ENCODE data around the gene NOTUM.

The NOTUM gene

GRCh38 chr17:81931189-81931556, 29.8 kb downstream of the NOTUM start:
- ChIA-PET POLR2A (interaction anchor here (1.9 to 2.1 kb wide), 2 partner anchors 9 to 12 kb away, joined by 5 to 13 read pairs; no protein-coding TSS in a partner anchor), CTCF (no interaction called here)
- TF ChIP-seq CTBP1 (IDR thresholded peaks at IDR 0.05; ENCODE audit: borderline replicate concordance) (no peak), PKNOX1 (IDR thresholded peaks at IDR 0.05) (no peak), LEF1 (IDR thresholded peaks at IDR 0.05; ENCODE audit: borderline replicate concordance) (no peak), BHLHE40 (IDR thresholded peaks at IDR 0.05; ENCODE audit: borderline replicate concordance) (no peak), ARNT (IDR thresholded peaks at IDR 0.05) (no peak), SUZ12 (IDR thresholded peaks at IDR 0.05) (no peak), NFRKB (IDR thresholded peaks at IDR 0.05) (no peak), SP1 (IDR thresholded peaks at IDR 0.05) (no peak), FOXM1 (IDR thresholded peaks at IDR 0.05; ENCODE audit: borderline replicate concordance) (no peak), L3MBTL2 (conservative IDR thresholded peaks at IDR 0.05) (no peak), TARDBP (IDR thresholded peaks at IDR 0.05) (no peak), HDGF (IDR thresholded peaks at IDR 0.05; ENCODE audit: borderline replicate concordance) (no peak), FOXA1 (IDR thresholded peaks at IDR 0.05) (no peak), ELF4 (IDR thresholded peaks at IDR 0.05) (no peak), FOXK2 (IDR thresholded peaks at IDR 0.05) (no peak)
- DNase-seq (ENCODE audit: extremely low spot score): no peak

- TF ChIP-seq SP1 (IDR thresholded peaks at IDR 0.05): no peak
- no peak for TF ChIP-seq CTBP1 (IDR thresholded peaks at IDR 0.05; ENCODE audit: borderline replicate concordance)
- DNase-seq (ENCODE audit: extremely low spot score): no peak
- POLR2A ChIA-PET: interaction anchor here (1.1 to 5.2 kb wide), 4 partner anchors 7 to 60 kb away, joined by 4 to 26 read pairs (median 9); partner anchors contain the start of gene ARHGDIA
- CTCF ChIA-PET: interaction anchor here (0.5 kb wide), 1 partner anchor 100 kb away, joined by 5 read pairs; no protein-coding TSS in a partner anchor
These were observed 30.6 kb downstream of the NOTUM start for GRCh38 chr17:81930142-81931125.

- TF ChIP-seq FOXA1 (IDR thresholded peaks at IDR 0.05) (no peak), TARDBP (IDR thresholded peaks at IDR 0.05) (no peak), PKNOX1 (IDR thresholded peaks at IDR 0.05) (no peak), SUZ12 (IDR thresholded peaks at IDR 0.05) (no peak), NFRKB (IDR thresholded peaks at IDR 0.05) (no peak), HDGF (IDR thresholded peaks at IDR 0.05; ENCODE audit: borderline replicate concordance) (no peak), CTBP1 (IDR thresholded peaks at IDR 0.05; ENCODE audit: borderline replicate concordance) (no peak)
- DNase-seq (ENCODE audit: extremely low spot score): no peak
- ChIA-PET CTCF (interaction anchor here (1.8 kb wide), 1 partner anchor 30 kb away, joined by 6 read pairs; no protein-coding TSS in a partner anchor), POLR2A (interaction anchor here (0.6 to 5.2 kb wide), 4 partner anchors 8 to 60 kb away, joined by 3 to 26 read pairs (median 6); partner anchors contain the start of gene ARHGDIA)
These were observed 31.5 kb downstream of the NOTUM start for GRCh38 chr17:81929253-81930141.

GRCh38 chr17:81928544-81929252, 32.3 kb downstream of the NOTUM start:
- DNase-seq (ENCODE audit: extremely low spot score): no peak
- CTCF ChIA-PET: interaction anchor here (0.7 to 1.8 kb wide), 3 partner anchors 8 to 364 kb away, joined by 3 to 6 read pairs (median 4); partner anchors contain the start of gene PYCR1
- TF ChIP-seq L3MBTL2 (conservative IDR thresholded peaks at IDR 0.05) (0 out of 2 replicates have a peak, but pooled peaks have one; percentile 6), ELF4 (IDR thresholded peaks at IDR 0.05) (no peak), LEF1 (IDR thresholded peaks at IDR 0.05; ENCODE audit: borderline replicate concordance) (no peak), HDGF (IDR thresholded peaks at IDR 0.05; ENCODE audit: borderline replicate concordance) (0 out of 2 replicates have a peak, but pooled peaks have one; percentile 13), SP1 (IDR thresholded peaks at IDR 0.05) (no peak)
- POLR2A ChIA-PET: interaction anchor here (0.6 to 5.2 kb wide), 9 partner anchors 8 to 95 kb away, joined by 3 to 37 read pairs (median 4); partner anchors contain the start of genes ARHGDIA, MCRIP1, NOTUM and PYCR1

- TF ChIP-seq L3MBTL2 (conservative IDR thresholded peaks at IDR 0.05) (peak; percentile 42; the same call in 1 of the 2 replicates), LEF1 (IDR thresholded peaks at IDR 0.05; ENCODE audit: borderline replicate concordance) (peak; percentile 41; the same call in 1 of the 2 replicates), FOXA1 (IDR thresholded peaks at IDR 0.05) (no peak)
- ChIA-PET POLR2A (interaction anchor here (0.6 to 5.2 kb wide), 9 partner anchors 9 to 94 kb away, joined by 3 to 37 read pairs (median 8); partner anchors contain the start of genes ANAPC11, ARHGDIA, MCRIP1 and NOTUM), CTCF (interaction anchor here (0.7 to 1.8 kb wide), 4 partner anchors 9 to 365 kb away, joined by 3 to 6 read pairs (median 4); partner anchors contain the start of gene PYCR1)
- peak; percentile 98 for DNase-seq (ENCODE audit: extremely low spot score)
These were observed 33.1 kb downstream of the NOTUM start, which contains the start of gene MAFG for GRCh38 chr17:81927653-81928543. Gene MAFG, minus strand, starts transcription at chr17:81927735. Its CDS starts 4,550 bp downstream, at chr17:81923185.
